ENCODE results near the gene HACD3. TPM values are rescaled to one million over a fixed set of nuclear protein-coding genes. Genes with fewer than 3 reads are reported as not detected.
A peak's percentile ranks its signal among the peaks of the same experiment; 100 is the strongest.

The HACD3 gene
- total and polyA plus RNA-seq, 2 of the 4 experiments (the other 2 are of a cell fraction), result 60.9 to 131 TPM

GRCh38 chr15:65611888-65612615, 81.8 kb downstream of the HACD3 start:
- H3K4me3 ChIP-seq (ENCODE audit: insufficient read depth, low read depth, low read length), result peak overlapping the region; percentile 65; the same call in 1 of the 2 replicates
- H4K5ac ChIP-seq (ENCODE audit: low read depth, low read length), result peak overlapping the region; percentile 90
- peaks cover 13% of the 10 kb centered on the region for H3K9me1 ChIP-seq (ENCODE audit: insufficient read depth, low read length)
- H2BK5ac ChIP-seq (ENCODE audit: low read depth, low read length, poor library complexity, severe bottlenecking), result peak overlapping the region; percentile 86
- H2BK20ac ChIP-seq (ENCODE audit: low read depth, low read length), result no peak overlapping the region
- peak overlapping the region; percentile 92 for H3K9ac ChIP-seq (ENCODE audit: low read depth, low read length)
- peak overlapping the region; percentile 92 for H3K4ac ChIP-seq (ENCODE audit: low read depth, low read length)
- in situ Hi-C loops (cut with MboI; ENCODE audit: low sequenced_read_pairs), result loop anchor here (25.0 kb wide), 1 partner anchor 675 kb away; the partner anchor contains the start of gene DIS3L
- no peak overlapping the region for H3K18ac ChIP-seq (ENCODE audit: low read depth, low read length)
- no peak for ATAC-seq (ENCODE audit: low read depth)
- H3K79me1 ChIP-seq (ENCODE audit: low read depth in 1 of 2, low read length in 2 of 2), result peaks cover 15 to 38% of the 10 kb centered on the region in 2 experiments
- peak overlapping the region; percentile 71; the same call in 1 of the 2 replicates for H3K23ac ChIP-seq (ENCODE audit: low read depth, low read length)
- peak overlapping the region; percentile 83 to 96 for H4K8ac ChIP-seq (ENCODE audit: low read depth in 2 of 2, low read length in 2 of 2)
- intact Hi-C loops (cut with micrococcal nuclease), result no loop called here
- dilution Hi-C loops (cut with HindIII; ENCODE audit: low sequenced_read_pairs, unreplicated experiment), result no loop called here
- WGBS, 2 experiments (ENCODE audit: extremely low coverage in 2 of 2, insufficient read length in 1 of 2), result 93% methylated on average over 2 of the region's 5 CpGs; no CpG with 5 or more reads in 1 of the 2 experiments
- peak overlapping the region; percentile 65; the same call in 1 of the 2 replicates for H3K56ac ChIP-seq (ENCODE audit: extremely low read depth, insufficient read depth, low read length)
- H2BK120ac ChIP-seq (ENCODE audit: low read depth, low read length), result peak overlapping the region; percentile 21; the same call in 1 of the 2 replicates
- H3K27me3 ChIP-seq (ENCODE audit: control insufficient read depth, insufficient read depth, low read length), result no peaks in the 10 kb centered on the region
- peaks cover 2% of the 10 kb centered on the region for H3K36me3 ChIP-seq (ENCODE audit: control insufficient read depth, insufficient read depth, low read length)
- no peaks in the 10 kb centered on the region for H3K9me3 ChIP-seq (ENCODE audit: control insufficient read depth, insufficient read depth, low read length)
- H3K4me1 ChIP-seq (ENCODE audit: control insufficient read depth, insufficient read depth, low read length), result peaks cover 4% of the 10 kb centered on the region
- no TSS peak for BruUV-seq (replicated peaks)
- H3K27ac ChIP-seq (ENCODE audit: insufficient read depth, low read length), result peak overlapping the region; percentile 94; the same call in 1 of the 2 replicates
- ChIA-PET POLR2A (ENCODE audit: unreplicated experiment) (interaction anchor here (1.1 kb wide), 1 partner anchor 257 kb away, joined by 3 read pairs; no protein-coding TSS in a partner anchor), CTCF (no interaction called here)
- H2AFZ ChIP-seq (replicated peaks; ENCODE audit: low read length, poor library complexity), result peak overlapping the region; percentile 99
- peak overlapping the region; percentile 50 for H3K14ac ChIP-seq (replicated peaks; ENCODE audit: low read depth, low read length)
- H4K20me1 ChIP-seq (ENCODE audit: insufficient read depth, low read length), result no peaks in the 10 kb centered on the region
- TF ChIP-seq CEBPB (IDR thresholded peaks at IDR 0.05; ENCODE audit: low read depth, low read length), result no peak
- TF ChIP-seq MXI1 (IDR thresholded peaks at IDR 0.05; ENCODE audit: borderline replicate concordance, low read depth, low read length), result no peak
- no peak for TF ChIP-seq MAZ (IDR thresholded peaks at IDR 0.05; ENCODE audit: borderline replicate concordance, low read depth, low read length)
- TF ChIP-seq MAFK (IDR thresholded peaks at IDR 0.05; ENCODE audit: low read depth, low read length), result no peak
- TF ChIP-seq ELK1 (IDR thresholded peaks at IDR 0.05; ENCODE audit: borderline replicate concordance, low read depth, low read length), result no peak
- H2AK5ac ChIP-seq (ENCODE audit: low read depth, low read length), result peak overlapping the region; percentile 79
- H2BK15ac ChIP-seq (ENCODE audit: low read depth, low read length), result peak overlapping the region; percentile 1; the same call in 1 of the 3 replicates
- H2AK9ac ChIP-seq (replicated peaks; ENCODE audit: low read depth, low read length, poor library complexity), result peak overlapping the region; percentile 59
- peak overlapping the region; percentile 20; the same call in 1 of the 2 replicates for H4K91ac ChIP-seq (ENCODE audit: insufficient read depth, low read depth, low read length)
- no peak for DNase-seq
- peak overlapping the region; percentile 90 for H3K4me2 ChIP-seq (ENCODE audit: low read depth, low read length)

Data from IMR-90 (cell line).